Loucy (cell line): ENCODE measurements around the gene GPR146.
"Not testable (repeated sequence)": the region's sequence is repeated elsewhere in the genome, so short reads cannot be mapped to it uniquely, and the experiment has no call there.

Experiments
- EZH2phosphoT487 ChIP-seq: fragments of 200-600 bp; IDR thresholded peaks from 2 replicates; pipeline ENCODE4 v1.6.1; 2018; ENCODE audit warnings: antibody characterized with exemption, mild to moderate bottlenecking, moderate library complexity, borderline replicate concordance
- TF ChIP-seq, protein P1 (sequence below): fragments of 200-600 bp; sonication (generic); conservative IDR thresholded peaks from 2 replicates; pipeline ENCODE4 v1.5.1; 2014; ENCODE audit warnings: mild to moderate bottlenecking, antibody characterized with exemption, low read length

DNA sequence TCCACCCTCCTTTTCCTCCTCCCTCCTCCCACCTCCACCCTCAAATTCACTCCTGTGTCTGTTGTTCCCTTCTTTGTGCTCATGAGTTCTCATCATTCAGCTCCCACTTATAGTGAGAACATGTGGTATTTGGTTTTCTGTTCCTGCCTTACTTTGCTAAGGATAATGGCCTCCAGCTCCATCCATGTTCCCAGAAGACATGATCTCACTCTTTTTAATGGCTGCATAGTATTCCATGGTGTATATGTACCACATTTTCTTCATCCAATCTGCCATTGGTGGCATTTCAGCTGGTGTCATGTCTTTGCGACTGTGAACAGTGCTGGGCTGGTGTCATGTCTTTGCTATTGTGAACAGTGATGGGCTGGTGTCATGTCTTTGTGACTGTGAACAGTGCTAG, 9.6 kb upstream of the GPR146 start:
- TF ChIP-seq, protein P1, sequence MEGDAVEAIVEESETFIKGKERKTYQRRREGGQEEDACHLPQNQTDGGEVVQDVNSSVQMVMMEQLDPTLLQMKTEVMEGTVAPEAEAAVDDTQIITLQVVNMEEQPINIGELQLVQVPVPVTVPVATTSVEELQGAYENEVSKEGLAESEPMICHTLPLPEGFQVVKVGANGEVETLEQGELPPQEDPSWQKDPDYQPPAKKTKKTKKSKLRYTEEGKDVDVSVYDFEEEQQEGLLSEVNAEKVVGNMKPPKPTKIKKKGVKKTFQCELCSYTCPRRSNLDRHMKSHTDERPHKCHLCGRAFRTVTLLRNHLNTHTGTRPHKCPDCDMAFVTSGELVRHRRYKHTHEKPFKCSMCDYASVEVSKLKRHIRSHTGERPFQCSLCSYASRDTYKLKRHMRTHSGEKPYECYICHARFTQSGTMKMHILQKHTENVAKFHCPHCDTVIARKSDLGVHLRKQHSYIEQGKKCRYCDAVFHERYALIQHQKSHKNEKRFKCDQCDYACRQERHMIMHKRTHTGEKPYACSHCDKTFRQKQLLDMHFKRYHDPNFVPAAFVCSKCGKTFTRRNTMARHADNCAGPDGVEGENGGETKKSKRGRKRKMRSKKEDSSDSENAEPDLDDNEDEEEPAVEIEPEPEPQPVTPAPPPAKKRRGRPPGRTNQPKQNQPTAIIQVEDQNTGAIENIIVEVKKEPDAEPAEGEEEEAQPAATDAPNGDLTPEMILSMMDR = not testable (repeated sequence)
- not testable (repeated sequence) for TF ChIP-seq EZH2phosphoT487
